H9 (cell line): ENCODE data around the gene FSTL4. TPM values are rescaled to one million over a fixed set of nuclear protein-coding genes. Genes with fewer than 3 reads are reported as not detected.

ENCODE experiments used
- DNase-seq: peaks from one replicate; pipeline ENCODE4 v3.0.0-alpha.2; 2017
- H2AFZ ChIP-seq: one replicate; pipeline ENCODE4 v1.6.1; 2013; ENCODE audit warnings: mild to moderate bottlenecking, low read length, control low read depth, moderate library complexity
- H2AK5ac ChIP-seq: 2 replicates; pipeline ENCODE4 v1.6.1; 2013; ENCODE audit warnings: low read length, control low read depth, mixed read lengths; ENCODE audit not compliant: insufficient read length
- H2BK120ac ChIP-seq: one replicate; pipeline ENCODE4 v1.6.1; 2013; ENCODE audit warnings: low read depth, mild to moderate bottlenecking, low read length, control low read depth, inconsistent platforms; ENCODE audit not compliant: poor library complexity, severe bottlenecking
- H2BK12ac ChIP-seq: 2 replicates; pipeline ENCODE4 v1.6.1; 2013; ENCODE audit warnings: low read length, control low read depth, mixed read lengths, low read depth; ENCODE audit not compliant: insufficient read length
- H2BK15ac ChIP-seq: 2 replicates; pipeline ENCODE4 v1.6.1; 2013; ENCODE audit warnings: low read depth, low read length, control low read depth
- H2BK20ac ChIP-seq: one replicate; pipeline ENCODE4 v1.6.1; 2013; ENCODE audit warnings: low read depth, mild to moderate bottlenecking, low read length, control low read depth, inconsistent platforms; ENCODE audit not compliant: poor library complexity, severe bottlenecking
- H2BK5ac ChIP-seq: 2 replicates; pipeline ENCODE4 v1.6.1; 2013; ENCODE audit warnings: low read length, control low read depth, mixed read lengths; ENCODE audit not compliant: insufficient read length
- H3K14ac ChIP-seq: 2 replicates; pipeline ENCODE4 v1.6.1; 2013; ENCODE audit warnings: low read length, control low read depth; ENCODE audit not compliant: insufficient read depth
- H3K18ac ChIP-seq: 2 replicates; pipeline ENCODE4 v1.6.1; 2013; ENCODE audit warnings: low read depth, mild to moderate bottlenecking, mixed read lengths, low read length, control low read depth; ENCODE audit not compliant: insufficient read length
- H3K23ac ChIP-seq: 2 replicates; pipeline ENCODE4 v1.6.1; 2013; ENCODE audit warnings: low read length, control low read depth, mixed read lengths, low read depth; ENCODE audit not compliant: insufficient read length
- H3K23me2 ChIP-seq: 2 replicates; pipeline ENCODE4 v1.6.1; 2013; ENCODE audit warnings: low read depth, mild to moderate bottlenecking, mixed read lengths, low read length, control low read depth; ENCODE audit not compliant: insufficient read length, poor library complexity, severe bottlenecking
- H3K27ac ChIP-seq: 2 replicates; pipeline ENCODE4 v1.5.1; 2013; ENCODE audit warnings: low read length, control low read depth, mixed read lengths, low read depth; ENCODE audit not compliant: insufficient read length
- H3K27me3 ChIP-seq: 2 replicates; pipeline ENCODE4 v1.6.1; 2013; ENCODE audit warnings: low read length, control low read depth, inconsistent platforms; ENCODE audit not compliant: insufficient read depth
- H3K4ac ChIP-seq: 2 replicates; pipeline ENCODE4 v1.6.1; 2013; ENCODE audit warnings: low read depth, mild to moderate bottlenecking, control low read depth, inconsistent platforms, low read length, moderate library complexity
- H3K4me1 ChIP-seq: 2 replicates; pipeline ENCODE4 v1.6.1; 2013; ENCODE audit warnings: low read length, control low read depth, inconsistent platforms; ENCODE audit not compliant: insufficient read depth
- H3K4me2 ChIP-seq: 2 replicates; pipeline ENCODE4 v1.6.1; 2013; ENCODE audit warnings: low read length, control low read depth, mixed read lengths; ENCODE audit not compliant: insufficient read length, insufficient read depth
- H3K56ac ChIP-seq: 2 replicates; pipeline ENCODE4 v1.6.1; 2013; ENCODE audit warnings: low read depth, mild to moderate bottlenecking, mixed read lengths, low read length, control low read depth; ENCODE audit not compliant: insufficient read length
- H3K79me1 ChIP-seq: 2 replicates; pipeline ENCODE4 v1.6.1; 2013; ENCODE audit warnings: low read depth, mild to moderate bottlenecking, moderate library complexity, low read length, control low read depth, inconsistent platforms; ENCODE audit not compliant: insufficient read depth, poor library complexity, severe bottlenecking
- H3K79me2 ChIP-seq: 2 replicates; pipeline ENCODE4 v1.6.1; 2013; ENCODE audit warnings: low read length, control low read depth, inconsistent platforms; ENCODE audit not compliant: insufficient read depth
- H3K9ac ChIP-seq: 2 replicates; pipeline ENCODE4 v1.6.1; 2013; ENCODE audit warnings: low read length, control low read depth, mixed read lengths; ENCODE audit not compliant: insufficient read length; ENCODE audit errors: extremely low read depth
- H3K9me3 ChIP-seq: one replicate; pipeline ENCODE4 v1.6.1; 2013; ENCODE audit warnings: low read depth, low read length, inconsistent platforms; ENCODE audit not compliant: control insufficient read depth
- H3T11ph ChIP-seq: one replicate; pipeline ENCODE4 v1.6.1; 2013; ENCODE audit warnings: mild to moderate bottlenecking, low read length, control low read depth, inconsistent platforms
- H4K20me1 ChIP-seq: one replicate; pipeline ENCODE4 v1.6.1; 2013; ENCODE audit not compliant: control insufficient read depth, insufficient read length, insufficient read depth
- H4K5ac ChIP-seq: 2 replicates; pipeline ENCODE4 v1.6.1; 2013; ENCODE audit warnings: low read depth, mild to moderate bottlenecking, mixed read lengths, low read length, control low read depth; ENCODE audit not compliant: insufficient read length
- H4K8ac ChIP-seq: replicated peaks from 2 replicates; pipeline ENCODE4 v1.6.1; 2013; ENCODE audit warnings: low read length, control low read depth, mixed read lengths, low read depth; ENCODE audit not compliant: insufficient read length
- H4K91ac ChIP-seq: 2 replicates; pipeline ENCODE4 v1.6.1; 2013; ENCODE audit warnings: low read depth, mild to moderate bottlenecking, moderate library complexity, mixed read lengths, low read length, control low read depth; ENCODE audit not compliant: insufficient read length
- H3K27ac Mint-ChIP-seq, 3 experiments: 2 replicates in 2 of 3; 3 replicates in 1 of 3; pipeline ENCODE4 v1.8.0; 2020 to 2021; ENCODE audit warnings: mixed read lengths in 3 of 3, mild to moderate bottlenecking in 1 of 3, moderate library complexity in 1 of 3
- H3K27me3 Mint-ChIP-seq: 2 replicates; pipeline ENCODE4 v1.8.0; 2021; ENCODE audit warnings: low read depth, mild to moderate bottlenecking, moderate library complexity, mixed read lengths
- H3K36me3 Mint-ChIP-seq, 3 experiments: 2 replicates in 2 of 3; 3 replicates in 1 of 3; pipeline ENCODE4 v1.8.0; 2020 to 2021; ENCODE audit warnings: low read depth in 3 of 3, mixed read lengths in 3 of 3; ENCODE audit not compliant: insufficient read depth in 1 of 3
- H3K4me1 Mint-ChIP-seq, 2 experiments: 2 replicates each; pipeline ENCODE4 v1.8.0; 2020; ENCODE audit warnings: mixed read lengths in 2 of 2
- H3K4me3 Mint-ChIP-seq, 2 experiments: 2 replicates in 1 of 2; 3 replicates in 1 of 2; pipeline ENCODE4 v1.8.0; 2020 to 2021; ENCODE audit warnings: mild to moderate bottlenecking in 2 of 2, mixed read lengths in 2 of 2, moderate library complexity in 1 of 2
- H3K9me3 Mint-ChIP-seq, 2 experiments: 2 replicates in 1 of 2; 3 replicates in 1 of 2; pipeline ENCODE4 v1.8.0; 2020; ENCODE audit warnings: mild to moderate bottlenecking in 2 of 2, mixed read lengths in 2 of 2, moderate library complexity in 1 of 2
- WGBS: extraction: QIAGEN DNeasy Blood & Tissue Kit; methylation state at CpG from one replicate; pipeline ENCODE4 v1.1.7; 2013; ENCODE audit warnings: missing lambda C conversion rate, low lambda C conversion rate, mixed read lengths; ENCODE audit not compliant: insufficient read length; ENCODE audit errors: extremely low coverage; 5-methylcytosine and 5-hydroxymethylcytosine counted together
- total RNA-seq: library from RNA; stranded (reverse); gene quantifications from 2 replicates; pipeline ENCODE4 v1.2.1, GENCODE V29; 2021
- TF ChIP-seq, protein P1 (sequence below): fragments of 200-600 bp; sonication (generic); conservative IDR thresholded peaks from 3 replicates; pipeline ENCODE4 v1.8.0; 2021; ENCODE audit warnings: antibody characterized with exemption, mild to moderate bottlenecking

Gene FSTL4
- total RNA-seq, 1 experiment from 2014 or later = 5.7 TPM

DNA sequence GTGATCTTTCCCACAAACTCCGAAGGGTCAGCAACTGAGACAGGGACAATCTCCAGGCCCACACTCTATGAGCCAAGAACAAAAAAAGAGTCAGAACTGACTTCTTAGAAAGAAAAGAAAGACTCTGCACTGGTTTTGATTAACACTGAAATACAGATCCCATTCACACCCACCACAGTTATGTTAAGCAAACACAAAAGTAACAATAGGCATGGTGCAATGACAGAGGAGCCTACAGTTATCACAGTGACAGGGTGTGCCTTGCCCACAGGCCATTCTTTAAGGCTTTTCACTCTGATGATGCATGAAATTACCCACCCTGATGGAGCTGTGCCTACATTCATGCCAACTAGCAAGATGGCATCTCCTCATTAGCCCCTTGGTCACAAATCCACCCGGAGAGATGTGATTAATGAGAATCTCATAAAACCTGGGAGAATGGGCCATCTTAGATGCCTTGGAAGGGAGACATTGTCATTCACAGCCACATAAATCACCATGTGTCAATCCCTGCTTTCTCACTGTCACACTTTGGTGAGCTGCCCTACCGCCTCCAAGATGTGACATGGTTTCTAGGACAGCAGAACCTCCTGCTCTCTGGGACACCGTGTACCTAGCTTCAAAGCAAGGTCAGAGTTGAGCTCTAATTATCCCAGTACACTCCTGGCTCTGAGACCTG, 27.6 kb upstream of the FSTL4 start:
- H3K79me1 ChIP-seq = no peaks in the 10 kb centered on the region
- Mint-ChIP-seq H3K27me3 (peaks cover under 1% of the 10 kb centered on the region; the same call in 1 of the 2 replicates), H3K4me1 (peaks cover 1 to 5% of the 10 kb centered on the region in 2 experiments; a peak in 3 of 4 replicates), H3K9me3 (no peaks in the 10 kb centered on the region), H3K4me3 (no peak overlapping the region), H3K36me3 (no peaks in the 10 kb centered on the region), H3K27ac (no peak overlapping the region; a peak in 1 of 7 replicates)
- H2BK120ac ChIP-seq = no peak overlapping the region
- no peaks in the 10 kb centered on the region for H3K9me3 ChIP-seq
- H3T11ph ChIP-seq = no peak overlapping the region
- peaks cover 3% of the 10 kb centered on the region; the same call in 1 of the 2 replicates for H3K4me1 ChIP-seq
- no peak overlapping the region for H3K4me2 ChIP-seq
- no peak overlapping the region for H4K5ac ChIP-seq
- no peak overlapping the region for H3K14ac ChIP-seq
- H2AFZ ChIP-seq = no peak overlapping the region
- H3K27me3 ChIP-seq = no peaks in the 10 kb centered on the region; the same call in 1 of the 2 replicates
- no peaks in the 10 kb centered on the region for H3K23me2 ChIP-seq
- H3K4ac ChIP-seq = no peak overlapping the region
- DNase-seq = no peak
- no peak overlapping the region for H3K27ac ChIP-seq
- no peak overlapping the region for H2BK20ac ChIP-seq
- no peak overlapping the region for H4K8ac ChIP-seq
- H3K9ac ChIP-seq = no peak overlapping the region
- H2BK5ac ChIP-seq = no peak overlapping the region
- H2AK5ac ChIP-seq = no peak overlapping the region
- H4K20me1 ChIP-seq = no peaks in the 10 kb centered on the region
- no peak overlapping the region for H2BK15ac ChIP-seq
- no peak overlapping the region for H3K23ac ChIP-seq
- TF ChIP-seq, protein P1, sequence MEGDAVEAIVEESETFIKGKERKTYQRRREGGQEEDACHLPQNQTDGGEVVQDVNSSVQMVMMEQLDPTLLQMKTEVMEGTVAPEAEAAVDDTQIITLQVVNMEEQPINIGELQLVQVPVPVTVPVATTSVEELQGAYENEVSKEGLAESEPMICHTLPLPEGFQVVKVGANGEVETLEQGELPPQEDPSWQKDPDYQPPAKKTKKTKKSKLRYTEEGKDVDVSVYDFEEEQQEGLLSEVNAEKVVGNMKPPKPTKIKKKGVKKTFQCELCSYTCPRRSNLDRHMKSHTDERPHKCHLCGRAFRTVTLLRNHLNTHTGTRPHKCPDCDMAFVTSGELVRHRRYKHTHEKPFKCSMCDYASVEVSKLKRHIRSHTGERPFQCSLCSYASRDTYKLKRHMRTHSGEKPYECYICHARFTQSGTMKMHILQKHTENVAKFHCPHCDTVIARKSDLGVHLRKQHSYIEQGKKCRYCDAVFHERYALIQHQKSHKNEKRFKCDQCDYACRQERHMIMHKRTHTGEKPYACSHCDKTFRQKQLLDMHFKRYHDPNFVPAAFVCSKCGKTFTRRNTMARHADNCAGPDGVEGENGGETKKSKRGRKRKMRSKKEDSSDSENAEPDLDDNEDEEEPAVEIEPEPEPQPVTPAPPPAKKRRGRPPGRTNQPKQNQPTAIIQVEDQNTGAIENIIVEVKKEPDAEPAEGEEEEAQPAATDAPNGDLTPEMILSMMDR = no peak
- no peak overlapping the region for H3K56ac ChIP-seq
- H3K79me2 ChIP-seq = no peaks in the 10 kb centered on the region
- WGBS = no CpG with 5 or more reads among the region's 4 CpGs
- H3K18ac ChIP-seq = no peak overlapping the region
- no peak overlapping the region for H4K91ac ChIP-seq
- H2BK12ac ChIP-seq = no peak overlapping the region
